Amniotic stem cell (primary cell): ENCODE results near the gene RAB29.

Experiments
- DNase-seq: peaks from one replicate; lab custom pipeline; 2025; lab: John Stamatoyannopoulos, UW

The RAB29 gene

GRCh38 chr1:205794011-205794730 lies 18.9 kb upstream of the RAB29 start:
- DNase-seq = no peak

GRCh38 chr1:205792961-205793673 lies 17.8 kb upstream of the RAB29 start:
- DNase-seq = no peak

GRCh38 chr1:205792481-205792881 lies 17.2 kb upstream of the RAB29 start:
- no peak for DNase-seq

- DNase-seq = peak; percentile 14
Observed at GRCh38 chr1:205791568-205792180, 16.4 kb upstream of the RAB29 start.

- no peak for DNase-seq
Observed at GRCh38 chr1:205787287-205787916, 12.1 kb upstream of the RAB29 start.

GRCh38 chr1:205786601-205787000 lies 11.3 kb upstream of the RAB29 start:
- no peak for DNase-seq

- DNase-seq = no peak
Observed at GRCh38 chr1:205785446-205785845, 10.2 kb upstream of the RAB29 start.

- no peak for DNase-seq
Observed at GRCh38 chr1:205783904-205784303, 8.6 kb upstream of the RAB29 start.

GRCh38 chr1:205783433-205783795 lies 8.1 kb upstream of the RAB29 start:
- DNase-seq = no peak

- DNase-seq = no peak
Observed at GRCh38 chr1:205782627-205783432, 7.5 kb upstream of the RAB29 start.

- no peak for DNase-seq
Observed at GRCh38 chr1:205780335-205780734, 5.1 kb upstream of the RAB29 start.

GRCh38 chr1:205777994-205778393 lies 2.7 kb upstream of the RAB29 start:
- no peak for DNase-seq

GRCh38 chr1:205775717-205776056 lies 405 bp upstream of the RAB29 start:
- no peak for DNase-seq

- DNase-seq = no peak
Observed at GRCh38 chr1:205774198-205775014, 876 bp downstream of the RAB29 start.

- DNase-seq = no peak
Observed at GRCh38 chr1:205772607-205773032, 2.7 kb downstream of the RAB29 start.

GRCh38 chr1:205770618-205771017 lies 4.7 kb downstream of the RAB29 start:
- no peak for DNase-seq

- no peak for DNase-seq
Observed at GRCh38 chr1:205769641-205770365, 5.5 kb downstream of the RAB29 start.

- DNase-seq = no peak
Observed at GRCh38 chr1:205767248-205767647, 8.0 kb downstream of the RAB29 start.

- DNase-seq = no peak
Observed at GRCh38 chr1:205766570-205766969, 8.7 kb downstream of the RAB29 start.

GRCh38 chr1:205766038-205766437 lies 9.2 kb downstream of the RAB29 start:
- DNase-seq = no peak
